Measurements from ENCODE around the gene SLC22A7.

DNA sequence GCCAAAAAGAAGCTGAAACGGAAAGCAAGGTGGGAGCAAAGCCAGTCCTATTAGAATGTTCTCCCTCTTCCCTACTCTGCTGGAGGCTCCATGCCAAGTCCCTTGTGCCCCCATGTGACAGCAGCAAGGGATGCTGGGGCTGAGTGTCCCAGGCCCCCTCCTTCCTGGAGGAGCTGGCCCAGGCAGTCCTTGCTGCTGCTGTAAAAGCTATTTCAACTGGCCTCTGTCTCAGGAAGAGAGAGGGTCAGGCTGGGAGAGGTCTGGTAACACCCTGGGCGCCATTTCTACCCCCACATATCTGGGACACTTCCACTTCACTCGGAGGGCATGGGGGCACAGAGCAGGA is 29.7 kb upstream of the SLC22A7 start:
- TF ChIP-seq, protein P1, sequence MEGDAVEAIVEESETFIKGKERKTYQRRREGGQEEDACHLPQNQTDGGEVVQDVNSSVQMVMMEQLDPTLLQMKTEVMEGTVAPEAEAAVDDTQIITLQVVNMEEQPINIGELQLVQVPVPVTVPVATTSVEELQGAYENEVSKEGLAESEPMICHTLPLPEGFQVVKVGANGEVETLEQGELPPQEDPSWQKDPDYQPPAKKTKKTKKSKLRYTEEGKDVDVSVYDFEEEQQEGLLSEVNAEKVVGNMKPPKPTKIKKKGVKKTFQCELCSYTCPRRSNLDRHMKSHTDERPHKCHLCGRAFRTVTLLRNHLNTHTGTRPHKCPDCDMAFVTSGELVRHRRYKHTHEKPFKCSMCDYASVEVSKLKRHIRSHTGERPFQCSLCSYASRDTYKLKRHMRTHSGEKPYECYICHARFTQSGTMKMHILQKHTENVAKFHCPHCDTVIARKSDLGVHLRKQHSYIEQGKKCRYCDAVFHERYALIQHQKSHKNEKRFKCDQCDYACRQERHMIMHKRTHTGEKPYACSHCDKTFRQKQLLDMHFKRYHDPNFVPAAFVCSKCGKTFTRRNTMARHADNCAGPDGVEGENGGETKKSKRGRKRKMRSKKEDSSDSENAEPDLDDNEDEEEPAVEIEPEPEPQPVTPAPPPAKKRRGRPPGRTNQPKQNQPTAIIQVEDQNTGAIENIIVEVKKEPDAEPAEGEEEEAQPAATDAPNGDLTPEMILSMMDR (IDR thresholded peaks at IDR 0.05), result no peak
- TF ChIP-seq POLR2A (IDR thresholded peaks at IDR 0.05), result no peak

Measured in sigmoid colon (tissue), 3 donors.